Activated CD4-positive, alpha-beta T cell treated with anti-CD3 and anti-CD28 coated beads, Interleukin-2, amount 10 ng/mL, durations not matched to agents 24 days and 14 days (primary cell): ENCODE data around the gene M6PR. TPM values are rescaled to one million over a fixed set of nuclear protein-coding genes. Genes with fewer than 3 reads are reported as not detected.
"Not testable (repeated sequence)": the region's sequence is repeated elsewhere in the genome, so short reads cannot be mapped to it uniquely, and the experiment has no call there.

Source experiments
- DNase-seq: peaks from one replicate; pipeline ENCODE4 v3.0.0; 2022
- H3K27ac Mint-ChIP-seq: one replicate; pipeline ENCODE4 v1.8.0; 2022; ENCODE audit warnings: mild to moderate bottlenecking, mixed read lengths
- H3K27me3 Mint-ChIP-seq: one replicate; pipeline ENCODE4 v1.8.0; 2022; ENCODE audit warnings: mixed read lengths
- H3K36me3 Mint-ChIP-seq: one replicate; pipeline ENCODE4 v1.8.0; 2022; ENCODE audit warnings: low read depth, mild to moderate bottlenecking, mixed read lengths
- H3K4me1 Mint-ChIP-seq: one replicate; pipeline ENCODE4 v1.8.0; 2021; ENCODE audit warnings: mixed read lengths
- H3K4me3 Mint-ChIP-seq: one replicate; pipeline ENCODE4 v1.8.0; 2022; ENCODE audit warnings: mild to moderate bottlenecking, moderate library complexity, mixed read lengths
- H3K9me3 Mint-ChIP-seq: one replicate; pipeline ENCODE4 v1.8.0; 2021; ENCODE audit warnings: mixed read lengths
- intact Hi-C: fragments of 100-400 bp; cut with micrococcal nuclease; formaldehyde crosslinking; loops from one replicate; pipeline ENCODE4 v1.15.1; 2023
- total RNA-seq: library from RNA; stranded (reverse); gene quantifications from 2 replicates; pipeline ENCODE4 v1.2.3, GENCODE V29; 2022

M6PR gene
- total RNA-seq, 1 donor from 2014 or later: 160 TPM

GRCh38 chr12:8914033-8914715 lies 35.3 kb downstream of the M6PR start, which contains the start of gene PHC1:
Gene PHC1 (plus strand): TSS chr12:8914509. CDS start chr12:8917678, 3,169 bp downstream.
- peak within 1 kb of the TSS; percentile 89 for H3K4me3 Mint-ChIP-seq
- H3K27me3 Mint-ChIP-seq: peaks cover 13% of the 10 kb centered on the region
- H3K36me3 Mint-ChIP-seq, H3K4me1 Mint-ChIP-seq, H3K9me3 Mint-ChIP-seq: not testable (repeated sequence)
- peak within 1 kb of the TSS; percentile 90 for H3K27ac Mint-ChIP-seq
- DNase-seq: peak; percentile 91
- intact Hi-C loops: loop anchor here (2.0 to 5.0 kb wide), 3 partner anchors 35 to 217 kb away; partner anchors contain the start of genes M6PR and RIMKLB

GRCh38 chr12:8913702-8914032 lies 35.8 kb downstream of the M6PR start:
- H3K36me3 Mint-ChIP-seq: no peaks in the 10 kb centered on the region
- intact Hi-C loops: loop anchor here (2.0 to 5.0 kb wide), 3 partner anchors 35 to 216 kb away; partner anchors contain the start of genes M6PR and RIMKLB
- H3K27me3 Mint-ChIP-seq: peaks cover 13% of the 10 kb centered on the region
- H3K27ac Mint-ChIP-seq: peak overlapping the region; percentile 90
- peak overlapping the region; percentile 89 for H3K4me3 Mint-ChIP-seq
- no peaks in the 10 kb centered on the region for H3K9me3 Mint-ChIP-seq
- no peak for DNase-seq
- H3K4me1 Mint-ChIP-seq: peaks cover 9% of the 10 kb centered on the region

- Mint-ChIP-seq H3K27ac (no peak overlapping the region), H3K9me3 (no peaks in the 10 kb centered on the region), H3K36me3 (no peaks in the 10 kb centered on the region), H3K27me3 (peaks cover 13% of the 10 kb centered on the region), H3K4me1 (peaks cover 9% of the 10 kb centered on the region), H3K4me3 (peak overlapping the region; percentile 3)
- DNase-seq: peak; percentile 66
- intact Hi-C loops: loop anchor here (5.0 kb wide), 2 partner anchors 124 to 216 kb away; partner anchors contain the start of gene RIMKLB
Observed at GRCh38 chr12:8912914-8913313, 36.5 kb downstream of the M6PR start.

GRCh38 chr12:8911606-8912268 lies 37.7 kb downstream of the M6PR start:
- intact Hi-C loops: loop anchor here (5.0 kb wide), 2 partner anchors 126 to 214 kb away; partner anchors contain the start of gene RIMKLB
- peaks cover 14% of the 10 kb centered on the region for H3K27me3 Mint-ChIP-seq
- H3K4me3 Mint-ChIP-seq: no peak overlapping the region
- no peak for DNase-seq
- H3K36me3 Mint-ChIP-seq: no peaks in the 10 kb centered on the region
- H3K27ac Mint-ChIP-seq: no peak overlapping the region
- peaks cover 9% of the 10 kb centered on the region for H3K4me1 Mint-ChIP-seq
- no peaks in the 10 kb centered on the region for H3K9me3 Mint-ChIP-seq

GRCh38 chr12:8909752-8910151 lies 39.7 kb downstream of the M6PR start:
- Mint-ChIP-seq H3K9me3 (no peaks in the 10 kb centered on the region), H3K4me1 (peaks cover 9% of the 10 kb centered on the region)
- intact Hi-C loops: loop anchor here (5.0 kb wide), 2 partner anchors 128 to 212 kb away; partner anchors contain the start of gene RIMKLB

GRCh38 chr12:8907513-8907912 lies 41.9 kb downstream of the M6PR start:
- no peak overlapping the region for H3K4me3 Mint-ChIP-seq

More at GRCh38 chr12:8909752-8910151, 39.7 kb downstream of the M6PR start:
- Mint-ChIP-seq H3K27me3 (peaks cover 20% of the 10 kb centered on the region), H3K4me3 (no peak overlapping the region), H3K27ac (no peak overlapping the region), H3K36me3 (no peaks in the 10 kb centered on the region)
- no peak for DNase-seq

GRCh38 chr12:8906266-8907180 lies 42.9 kb downstream of the M6PR start:
- no peak for DNase-seq
- no peaks in the 10 kb centered on the region for H3K36me3 Mint-ChIP-seq
- H3K4me1 Mint-ChIP-seq: peaks cover 4% of the 10 kb centered on the region
- no peak overlapping the region for H3K4me3 Mint-ChIP-seq
- H3K27me3 Mint-ChIP-seq: peaks cover 22% of the 10 kb centered on the region
- H3K9me3 Mint-ChIP-seq: no peaks in the 10 kb centered on the region
- intact Hi-C loops: no loop called here
- H3K27ac Mint-ChIP-seq: no peak overlapping the region

More at GRCh38 chr12:8907513-8907912, 41.9 kb downstream of the M6PR start:
- intact Hi-C loops: no loop called here
- no peaks in the 10 kb centered on the region for H3K36me3 Mint-ChIP-seq
- no peak overlapping the region for H3K27ac Mint-ChIP-seq
- no peak for DNase-seq
- H3K4me1 Mint-ChIP-seq: peaks cover 4% of the 10 kb centered on the region
- no peaks in the 10 kb centered on the region for H3K9me3 Mint-ChIP-seq
- peaks cover 23% of the 10 kb centered on the region for H3K27me3 Mint-ChIP-seq

- Mint-ChIP-seq H3K36me3 (no peaks in the 10 kb centered on the region), H3K27me3 (peaks cover 17% of the 10 kb centered on the region), H3K9me3 (no peaks in the 10 kb centered on the region), H3K27ac (no peak overlapping the region), H3K4me1 (peaks cover 4% of the 10 kb centered on the region), H3K4me3 (no peak overlapping the region)
- DNase-seq: no peak
- intact Hi-C loops: no loop called here
Observed at GRCh38 chr12:8905546-8905945, 43.9 kb downstream of the M6PR start.

GRCh38 chr12:8904665-8905064 lies 44.8 kb downstream of the M6PR start:
- no peak overlapping the region for H3K27ac Mint-ChIP-seq
- no peak overlapping the region for H3K4me3 Mint-ChIP-seq
- no peaks in the 10 kb centered on the region for H3K36me3 Mint-ChIP-seq
- peaks cover 4% of the 10 kb centered on the region for H3K4me1 Mint-ChIP-seq
- intact Hi-C loops: no loop called here
- H3K9me3 Mint-ChIP-seq: no peaks in the 10 kb centered on the region
- DNase-seq: no peak
- H3K27me3 Mint-ChIP-seq: peaks cover 21% of the 10 kb centered on the region

GRCh38 chr12:8903646-8904045 lies 45.8 kb downstream of the M6PR start:
- Mint-ChIP-seq H3K4me3 (no peak overlapping the region), H3K9me3 (no peaks in the 10 kb centered on the region), H3K36me3 (no peaks in the 10 kb centered on the region), H3K4me1 (peaks cover 4% of the 10 kb centered on the region), H3K27ac (no peak overlapping the region), H3K27me3 (peaks cover 28% of the 10 kb centered on the region)
- DNase-seq: no peak
- intact Hi-C loops: no loop called here

GRCh38 chr12:8902703-8903102 lies 46.7 kb downstream of the M6PR start:
- intact Hi-C loops, H3K36me3 Mint-ChIP-seq, H3K4me1 Mint-ChIP-seq, H3K4me3 Mint-ChIP-seq, H3K9me3 Mint-ChIP-seq, H3K27ac Mint-ChIP-seq, DNase-seq: not testable (repeated sequence)
- H3K27me3 Mint-ChIP-seq: peaks cover 28% of the 10 kb centered on the region

GRCh38 chr12:8899830-8900229 lies 49.6 kb downstream of the M6PR start:
- intact Hi-C loops: no loop called here
- Mint-ChIP-seq H3K4me1 (peaks cover 6% of the 10 kb centered on the region), H3K36me3 (no peaks in the 10 kb centered on the region), H3K4me3 (no peak overlapping the region), H3K9me3 (no peaks in the 10 kb centered on the region), H3K27ac (no peak overlapping the region), H3K27me3 (peaks cover 27% of the 10 kb centered on the region)
- no peak for DNase-seq

- Mint-ChIP-seq H3K4me1 (peaks cover 6% of the 10 kb centered on the region), H3K27ac (no peak overlapping the region), H3K9me3 (no peaks in the 10 kb centered on the region), H3K4me3 (no peak overlapping the region), H3K36me3 (no peaks in the 10 kb centered on the region), H3K27me3 (peaks cover 25% of the 10 kb centered on the region)
- intact Hi-C loops: no loop called here
- DNase-seq: no peak
Observed at GRCh38 chr12:8897081-8897480, 52.4 kb downstream of the M6PR start.
